Endothelial cell of umbilical vein (primary cell): ENCODE measurements around the gene KLHL24. TPM values are rescaled to one million over a fixed set of nuclear protein-coding genes. Genes with fewer than 3 reads are reported as not detected.

ENCODE experiments used
- BruUV-seq: library from RNA; stranded (reverse); fragments of 400-500 nt; replicated peaks from 2 replicates; lab custom pipeline; 2021; lab: Mats Ljungman, UMichigan
- CTCF ChIA-PET: fragments of 300-600, 350-600 bp; sonication (Branson Sonifier 250); formaldehyde crosslinking; loops from one replicate; lab custom pipeline; 2021; ENCODE audit warnings: antibody characterized with exemption, inconsistent platforms; lab: Charles Lee
- POLR2A ChIA-PET: fragments of 300-600, 350-600 bp; sonication (Branson Sonifier 250); formaldehyde crosslinking; loops from one replicate; lab custom pipeline; 2021; ENCODE audit warnings: antibody characterized with exemption, inconsistent platforms; lab: Charles Lee
- DNase-seq: peaks from one replicate; pipeline ENCODE4 v3.0.0-alpha.2; 2011; ENCODE audit warnings: low read depth, low spot score
- FAIRE-seq: peaks from 2 replicates; lab custom pipeline; 2011; peaks lifted over from hg19 to GRCh38; lab: Jason Lieb, UNC
- H2AFZ ChIP-seq: 2 replicates; pipeline ENCODE4 v1.6.0; 2012; ENCODE audit warnings: low read depth, low read length, control low read depth, inconsistent platforms
- H3K27ac ChIP-seq: 2 replicates; pipeline ENCODE4 v1.5.1; 2011; ENCODE audit warnings: low read depth, mild to moderate bottlenecking, control low read depth, low read length, moderate library complexity; ENCODE audit not compliant: insufficient read depth
- H3K27me3 ChIP-seq, 2 experiments: 2 replicates each; pipeline versions ENCODE4 v1.6.0 to v1.6.1; 2011; ENCODE audit warnings: low read length in 2 of 2, mixed read lengths in 1 of 2; ENCODE audit not compliant: control insufficient read depth in 2 of 2, insufficient read depth in 2 of 2
- H3K36me3 ChIP-seq, 2 experiments: 2 replicates in 1 of 2; 3 replicates in 1 of 2; pipeline ENCODE4 v1.5.1; 2011; ENCODE audit warnings: low read length in 2 of 2, mild to moderate bottlenecking in 1 of 2, moderate library complexity in 1 of 2; ENCODE audit not compliant: control insufficient read depth in 2 of 2, insufficient read depth in 2 of 2; ENCODE audit errors: extremely low read depth in 1 of 2
- H3K4me1 ChIP-seq: 3 replicates; pipeline ENCODE4 v1.5.1; 2011; ENCODE audit warnings: mild to moderate bottlenecking, low read length; ENCODE audit not compliant: control insufficient read depth, insufficient read depth; ENCODE audit errors: extremely low read depth
- H3K4me2 ChIP-seq: 2 replicates; pipeline ENCODE4 v1.6.1; 2011; ENCODE audit warnings: low read length, control low read depth, mixed read lengths; ENCODE audit not compliant: insufficient read depth
- H3K4me3 ChIP-seq, 3 experiments: fragments of 200-600 bp in 1 of 3; sonication (generic), shearing (Covaris generic) in 1 of 3; replicated peaks in 1 of 3; 2 replicates each; pipeline ENCODE4 v1.5.1; 2011 to 2016; ENCODE audit warnings: control low read depth in 3 of 3, low read length in 3 of 3, mild to moderate bottlenecking in 2 of 3, inconsistent platforms in 1 of 3, low read depth in 1 of 3, moderate library complexity in 1 of 3; ENCODE audit not compliant: insufficient read depth in 1 of 3
- H3K79me2 ChIP-seq: 2 replicates; pipeline ENCODE4 v1.6.0; 2012; ENCODE audit warnings: low read length, inconsistent platforms; ENCODE audit not compliant: control insufficient read depth, insufficient read depth
- H3K9ac ChIP-seq: replicated peaks from 2 replicates; pipeline ENCODE3; 2011; ENCODE audit warnings: low read length, control low read depth; ENCODE audit not compliant: insufficient read depth; ENCODE audit errors: extremely low read depth
- H3K9me1 ChIP-seq: replicated peaks from 3 replicates; pipeline ENCODE4 v1.6.0; 2011; ENCODE audit warnings: mild to moderate bottlenecking, low read length; ENCODE audit not compliant: control insufficient read depth, insufficient read depth; ENCODE audit errors: extremely low read depth
- H3K9me3 ChIP-seq: replicated peaks from 2 replicates; pipeline ENCODE4 v1.5.1; 2012; ENCODE audit warnings: low read length, inconsistent platforms; ENCODE audit not compliant: control insufficient read depth, insufficient read depth
- H4K20me1 ChIP-seq: replicated peaks from 2 replicates; pipeline ENCODE3; 2011; ENCODE audit warnings: mild to moderate bottlenecking, low read length; ENCODE audit not compliant: control insufficient read depth, insufficient read depth; ENCODE audit errors: extremely low read depth
- CTCF ChIP-seq, 2 donors: IDR thresholded peaks; 1 replicate in 1 of 2; 2 replicates in 1 of 2; pipeline ENCODE4 v1.5.1; 2011; ENCODE audit warnings: low read length in 2 of 2, mild to moderate bottlenecking in 2 of 2, moderate library complexity in 2 of 2, control low read depth in 1 of 2, inconsistent platforms in 1 of 2, low read depth in 1 of 2; ENCODE audit not compliant: insufficient read depth in 1 of 2; ENCODE audit errors: extremely low read depth in 1 of 2
- EZH2 ChIP-seq: IDR thresholded peaks from 2 replicates; pipeline ENCODE4 v1.6.1; 2012; ENCODE audit warnings: borderline replicate concordance, low read depth, mild to moderate bottlenecking, moderate library complexity, low read length, inconsistent platforms; ENCODE audit not compliant: severe bottlenecking
- FOS ChIP-seq: IDR thresholded peaks from 2 replicates; pipeline ENCODE4 v1.6.1; 2011; ENCODE audit warnings: mild to moderate bottlenecking, low read length, moderate library complexity, borderline replicate concordance; ENCODE audit not compliant: insufficient read depth
- GATA2 ChIP-seq: IDR thresholded peaks from 2 replicates; pipeline ENCODE4 v1.7.0; 2011; ENCODE audit warnings: low read depth, mild to moderate bottlenecking, moderate library complexity, mixed read lengths, low read length; ENCODE audit not compliant: insufficient read length, insufficient read depth
- JUN ChIP-seq: IDR thresholded peaks from 2 replicates; pipeline ENCODE4 v1.6.1; 2011; ENCODE audit warnings: borderline replicate concordance, low read depth; ENCODE audit not compliant: insufficient read length, insufficient read depth
- MAX ChIP-seq: IDR thresholded peaks from 2 replicates; pipeline ENCODE4 v1.6.1; 2011; ENCODE audit not compliant: insufficient read depth, insufficient read length
- MYC ChIP-seq: IDR thresholded peaks from one replicate; pipeline ENCODE4 v1.6.1; 2011; ENCODE audit warnings: mild to moderate bottlenecking, low read depth, low read length
- POLR2A ChIP-seq: IDR thresholded peaks from 2 replicates; pipeline ENCODE4 v1.6.1; 2012; ENCODE audit warnings: low read depth, mild to moderate bottlenecking, control low read depth, low read length
- POLR2AphosphoS5 ChIP-seq: IDR thresholded peaks from 2 replicates; pipeline ENCODE4 v1.6.1; 2012; ENCODE audit warnings: low read depth, mild to moderate bottlenecking, control low read depth, low read length, moderate library complexity; ENCODE audit not compliant: insufficient read depth
- dilution Hi-C: fragments of 300-500 bp; cut with MboI; formaldehyde crosslinking; loops from one replicate; pipeline ENCODE4 v1.15.0; 2019; ENCODE audit warnings: low sequenced_read_pairs; ENCODE audit not compliant: extremely low pct_ligation_motif_present
- intact Hi-C: fragments of 100-400 bp; cut with micrococcal nuclease; formaldehyde crosslinking; loops from one replicate; pipeline ENCODE4 v1.10.0; 2022
- polyA plus RNA-seq, 4 experiments: library from polyadenylated mRNA; depleted of rRNA in 3 of 4; stranded (reverse) in 3 of 4; unstranded in 1 of 4; fragments of >200 nt; gene quantifications; 2 replicates each; pipeline versions ENCODE4 v1.2.1 to v1.2.3, GENCODE V29; 2011 to 2012; ENCODE audit warnings: missing spikeins in 1 of 4
- total RNA-seq: library from RNA; stranded (reverse); gene quantifications from 2 replicates; pipeline ENCODE4 v1.2.3, GENCODE V29; 2021

The KLHL24 gene
- total and polyA plus RNA-seq, 2 donors (not counting 3 experiments of a cell fraction or from before 2014, with no cell fraction given): 14.0 to 46.2 TPM

- ChIA-PET CTCF (interaction anchor here (1.5 kb wide), 1 partner anchor 42 kb away, joined by 3 read pairs; no protein-coding TSS in a partner anchor), POLR2A (no interaction called here)
- H3K36me3 ChIP-seq: peaks cover 0 to 8% of the 10 kb centered on the region in 2 experiments
- no peak overlapping the region for H3K4me2 ChIP-seq
- intact Hi-C loops: no loop called here
- H3K9me1 ChIP-seq: no peaks in the 10 kb centered on the region
- no peaks in the 10 kb centered on the region for H3K27me3 ChIP-seq
- H3K9me3 ChIP-seq: peaks cover 4% of the 10 kb centered on the region
- no peaks in the 10 kb centered on the region for H3K79me2 ChIP-seq
- H3K27ac ChIP-seq: no peak overlapping the region
- no peak overlapping the region for H3K4me3 ChIP-seq
- BruUV-seq: no TSS peak
- no peak overlapping the region for H2AFZ ChIP-seq
- dilution Hi-C loops: no loop called here
- no peaks in the 10 kb centered on the region for H3K4me1 ChIP-seq
- no peak overlapping the region for H3K9ac ChIP-seq
- no peak for FAIRE-seq
- H4K20me1 ChIP-seq: no peaks in the 10 kb centered on the region
- no peak for DNase-seq
- TF ChIP-seq POLR2A: no peak
- no peak for TF ChIP-seq FOS
- no peak for TF ChIP-seq GATA2
- no peak for TF ChIP-seq EZH2
- TF ChIP-seq MYC: no peak
- no peak for TF ChIP-seq JUN
- no peak for TF ChIP-seq CTCF (IDR thresholded peaks at IDR 0.05; ENCODE audit: extremely low read depth in 1 of 2, insufficient read depth in 1 of 2, low read depth in 1 of 2, low read length in 2 of 2)
- no peak for TF ChIP-seq MAX
- no peak for TF ChIP-seq POLR2AphosphoS5
Measured at GRCh38 chr3:183650554-183650953, 15.1 kb downstream of the KLHL24 start.
